Measurements from ENCODE around the gene ADAMTSL2.

DNA sequence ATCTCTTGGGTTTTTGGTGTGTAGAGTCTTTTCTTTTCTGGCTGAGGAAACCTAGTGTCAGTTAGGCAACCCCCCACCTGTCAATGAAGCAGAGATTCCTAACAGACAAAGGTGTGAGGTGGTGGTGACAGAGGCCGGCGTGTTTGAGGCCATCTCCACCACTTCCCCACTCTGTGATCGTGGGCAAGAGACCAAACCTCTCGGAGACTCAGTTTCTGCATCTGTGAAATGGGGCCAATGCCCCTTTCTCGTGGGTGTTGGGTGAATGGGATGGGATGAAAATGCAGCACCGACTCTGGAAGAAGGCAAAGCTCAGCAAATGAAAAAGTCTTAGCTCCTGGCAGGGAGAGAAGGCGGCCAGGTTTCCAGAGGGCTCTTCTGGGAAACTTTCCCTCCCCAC is 73.9 kb downstream of the ADAMTSL2 start:
- TF ChIP-seq, protein P1, sequence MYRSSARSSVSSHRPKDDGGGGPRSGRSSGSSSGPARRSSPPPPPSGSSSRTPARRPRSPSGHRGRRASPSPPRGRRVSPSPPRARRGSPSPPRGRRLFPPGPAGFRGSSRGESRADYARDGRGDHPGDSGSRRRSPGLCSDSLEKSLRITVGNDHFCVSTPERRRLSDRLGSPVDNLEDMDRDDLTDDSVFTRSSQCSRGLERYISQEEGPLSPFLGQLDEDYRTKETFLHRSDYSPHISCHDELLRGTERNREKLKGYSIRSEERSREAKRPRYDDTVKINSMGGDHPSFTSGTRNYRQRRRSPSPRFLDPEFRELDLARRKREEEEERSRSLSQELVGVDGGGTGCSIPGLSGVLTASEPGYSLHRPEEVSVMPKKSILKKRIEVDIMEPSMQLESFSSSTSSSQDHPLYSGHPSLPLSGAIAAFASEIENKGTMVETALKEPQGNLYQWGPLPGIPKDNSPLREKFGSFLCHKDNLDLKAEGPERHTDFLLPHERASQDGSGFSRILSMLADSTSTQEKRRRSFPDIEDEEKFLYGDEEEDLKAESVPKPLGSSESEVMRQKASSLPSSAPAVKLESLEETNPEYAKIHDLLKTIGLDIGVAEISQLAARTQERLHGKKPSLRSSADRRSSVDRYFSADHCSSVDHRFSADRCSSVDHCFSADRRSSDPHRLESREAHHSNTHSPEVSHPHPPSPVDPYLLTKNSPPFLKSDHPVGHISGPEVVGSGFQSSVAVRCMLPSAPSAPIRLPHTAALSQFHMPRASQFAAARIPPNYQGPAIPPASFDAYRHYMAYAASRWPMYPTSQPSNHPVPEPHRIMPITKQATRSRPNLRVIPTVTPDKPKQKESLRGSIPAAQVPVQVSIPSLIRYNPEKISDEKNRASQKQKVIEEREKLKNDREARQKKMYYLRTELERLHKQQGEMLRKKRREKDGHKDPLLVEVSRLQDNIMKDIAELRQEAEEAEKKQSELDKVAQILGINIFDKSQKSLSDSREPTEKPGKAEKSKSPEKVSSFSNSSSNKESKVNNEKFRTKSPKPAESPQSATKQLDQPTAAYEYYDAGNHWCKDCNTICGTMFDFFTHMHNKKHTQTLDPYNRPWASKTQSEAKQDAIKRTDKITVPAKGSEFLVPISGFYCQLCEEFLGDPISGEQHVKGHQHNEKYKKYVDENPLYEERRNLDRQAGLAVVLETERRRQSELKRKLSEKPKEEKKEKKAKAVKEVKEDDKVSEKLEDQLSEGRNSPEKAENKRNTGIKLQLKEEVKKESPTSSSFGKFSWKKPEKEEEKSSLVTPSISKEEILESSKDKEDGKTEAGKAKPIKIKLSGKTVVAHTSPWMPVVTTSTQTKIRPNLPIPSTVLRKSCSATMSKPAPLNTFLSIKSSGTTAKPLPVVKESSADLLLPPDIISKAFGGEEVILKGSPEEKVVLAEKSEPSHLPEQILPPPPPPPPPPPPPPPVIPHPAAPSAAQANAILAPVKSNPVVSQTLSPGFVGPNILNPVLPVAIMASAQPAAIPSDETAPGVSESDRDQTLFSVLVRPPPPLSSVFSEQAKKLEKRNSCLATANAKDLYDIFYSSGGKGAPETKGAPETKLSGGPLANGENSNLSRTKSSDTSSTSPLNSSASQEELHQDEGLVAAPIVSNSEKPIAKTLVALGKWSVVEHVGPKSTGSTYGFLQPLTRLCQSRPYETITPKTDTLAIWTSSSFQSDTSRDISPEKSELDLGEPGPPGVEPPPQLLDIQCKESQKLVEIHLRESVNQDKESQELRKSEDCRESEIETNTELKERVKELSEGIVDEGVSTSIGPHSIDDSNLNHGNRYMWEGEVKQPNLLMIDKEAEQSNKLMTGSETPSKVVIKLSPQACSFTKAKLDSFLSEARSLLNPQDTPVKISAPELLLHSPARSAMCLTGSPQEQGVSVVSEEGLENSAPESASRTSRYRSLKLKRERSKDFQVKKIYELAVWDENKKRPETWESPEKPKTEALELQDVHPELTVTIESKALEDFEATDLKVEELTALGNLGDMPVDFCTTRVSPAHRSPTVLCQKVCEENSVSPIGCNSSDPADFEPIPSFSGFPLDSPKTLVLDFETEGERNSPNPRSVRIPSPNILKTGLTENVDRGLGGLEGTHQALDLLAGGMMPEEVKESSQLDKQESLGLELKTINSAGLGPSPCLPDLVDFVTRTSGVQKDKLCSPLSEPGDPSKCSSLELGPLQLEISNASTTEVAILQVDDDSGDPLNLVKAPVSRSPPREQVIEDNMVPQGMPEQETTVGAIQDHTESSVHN (CRISPR knock-in tag; IDR thresholded peaks at IDR 0.05) = no peak
- TF ChIP-seq PHB2 (IDR thresholded peaks at IDR 0.05; ENCODE audit: partially characterized antibody) = no peak
- no peak for TF ChIP-seq ZNF674 (CRISPR knock-in tag; IDR thresholded peaks at IDR 0.05; ENCODE audit: low read depth)
- no peak for TF ChIP-seq CHD4 (IDR thresholded peaks at IDR 0.05; ENCODE audit: borderline replicate concordance, low read length)
- no peak for TF ChIP-seq NFRKB (IDR thresholded peaks at IDR 0.05)
- TF ChIP-seq ZNF446 (CRISPR knock-in tag; IDR thresholded peaks at IDR 0.05) = no peak
- TF ChIP-seq, protein P2, sequence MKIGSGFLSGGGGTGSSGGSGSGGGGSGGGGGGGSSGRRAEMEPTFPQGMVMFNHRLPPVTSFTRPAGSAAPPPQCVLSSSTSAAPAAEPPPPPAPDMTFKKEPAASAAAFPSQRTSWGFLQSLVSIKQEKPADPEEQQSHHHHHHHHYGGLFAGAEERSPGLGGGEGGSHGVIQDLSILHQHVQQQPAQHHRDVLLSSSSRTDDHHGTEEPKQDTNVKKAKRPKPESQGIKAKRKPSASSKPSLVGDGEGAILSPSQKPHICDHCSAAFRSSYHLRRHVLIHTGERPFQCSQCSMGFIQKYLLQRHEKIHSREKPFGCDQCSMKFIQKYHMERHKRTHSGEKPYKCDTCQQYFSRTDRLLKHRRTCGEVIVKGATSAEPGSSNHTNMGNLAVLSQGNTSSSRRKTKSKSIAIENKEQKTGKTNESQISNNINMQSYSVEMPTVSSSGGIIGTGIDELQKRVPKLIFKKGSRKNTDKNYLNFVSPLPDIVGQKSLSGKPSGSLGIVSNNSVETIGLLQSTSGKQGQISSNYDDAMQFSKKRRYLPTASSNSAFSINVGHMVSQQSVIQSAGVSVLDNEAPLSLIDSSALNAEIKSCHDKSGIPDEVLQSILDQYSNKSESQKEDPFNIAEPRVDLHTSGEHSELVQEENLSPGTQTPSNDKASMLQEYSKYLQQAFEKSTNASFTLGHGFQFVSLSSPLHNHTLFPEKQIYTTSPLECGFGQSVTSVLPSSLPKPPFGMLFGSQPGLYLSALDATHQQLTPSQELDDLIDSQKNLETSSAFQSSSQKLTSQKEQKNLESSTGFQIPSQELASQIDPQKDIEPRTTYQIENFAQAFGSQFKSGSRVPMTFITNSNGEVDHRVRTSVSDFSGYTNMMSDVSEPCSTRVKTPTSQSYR (CRISPR knock-in tag; IDR thresholded peaks at IDR 0.05; ENCODE audit: borderline replicate concordance) = no peak
- TF ChIP-seq STAT5B (CRISPR knock-in tag; IDR thresholded peaks at IDR 0.05) = no peak
- TF ChIP-seq ZNF30 (CRISPR knock-in tag; IDR thresholded peaks at IDR 0.05) = no peak
- no peak for TF ChIP-seq TAF1 (CRISPR knock-in tag; IDR thresholded peaks at IDR 0.05)
- TF ChIP-seq, protein P3, sequence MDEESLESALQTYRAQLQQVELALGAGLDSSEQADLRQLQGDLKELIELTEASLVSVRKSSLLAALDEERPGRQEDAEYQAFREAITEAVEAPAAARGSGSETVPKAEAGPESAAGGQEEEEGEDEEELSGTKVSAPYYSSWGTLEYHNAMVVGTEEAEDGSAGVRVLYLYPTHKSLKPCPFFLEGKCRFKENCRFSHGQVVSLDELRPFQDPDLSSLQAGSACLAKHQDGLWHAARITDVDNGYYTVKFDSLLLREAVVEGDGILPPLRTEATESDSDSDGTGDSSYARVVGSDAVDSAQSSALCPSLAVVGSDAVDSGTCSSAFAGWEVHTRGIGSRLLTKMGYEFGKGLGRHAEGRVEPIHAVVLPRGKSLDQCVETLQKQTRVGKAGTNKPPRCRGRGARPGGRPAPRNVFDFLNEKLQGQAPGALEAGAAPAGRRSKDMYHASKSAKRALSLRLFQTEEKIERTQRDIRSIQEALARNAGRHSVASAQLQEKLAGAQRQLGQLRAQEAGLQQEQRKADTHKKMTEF (CRISPR knock-in tag; IDR thresholded peaks at IDR 0.05) = no peak
- no peak for TF ChIP-seq ZNF224 (CRISPR knock-in tag; IDR thresholded peaks at IDR 0.05)
- TF ChIP-seq, protein P4, sequence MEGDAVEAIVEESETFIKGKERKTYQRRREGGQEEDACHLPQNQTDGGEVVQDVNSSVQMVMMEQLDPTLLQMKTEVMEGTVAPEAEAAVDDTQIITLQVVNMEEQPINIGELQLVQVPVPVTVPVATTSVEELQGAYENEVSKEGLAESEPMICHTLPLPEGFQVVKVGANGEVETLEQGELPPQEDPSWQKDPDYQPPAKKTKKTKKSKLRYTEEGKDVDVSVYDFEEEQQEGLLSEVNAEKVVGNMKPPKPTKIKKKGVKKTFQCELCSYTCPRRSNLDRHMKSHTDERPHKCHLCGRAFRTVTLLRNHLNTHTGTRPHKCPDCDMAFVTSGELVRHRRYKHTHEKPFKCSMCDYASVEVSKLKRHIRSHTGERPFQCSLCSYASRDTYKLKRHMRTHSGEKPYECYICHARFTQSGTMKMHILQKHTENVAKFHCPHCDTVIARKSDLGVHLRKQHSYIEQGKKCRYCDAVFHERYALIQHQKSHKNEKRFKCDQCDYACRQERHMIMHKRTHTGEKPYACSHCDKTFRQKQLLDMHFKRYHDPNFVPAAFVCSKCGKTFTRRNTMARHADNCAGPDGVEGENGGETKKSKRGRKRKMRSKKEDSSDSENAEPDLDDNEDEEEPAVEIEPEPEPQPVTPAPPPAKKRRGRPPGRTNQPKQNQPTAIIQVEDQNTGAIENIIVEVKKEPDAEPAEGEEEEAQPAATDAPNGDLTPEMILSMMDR (CRISPR knock-in tag; IDR thresholded peaks at IDR 0.05) = no peak
